Measurements from ENCODE around the gene RGS3.
"Not testable (repeated sequence)": the region's sequence is repeated elsewhere in the genome, so short reads cannot be mapped to it uniquely, and the experiment has no call there.

The RGS3 gene

DNA sequence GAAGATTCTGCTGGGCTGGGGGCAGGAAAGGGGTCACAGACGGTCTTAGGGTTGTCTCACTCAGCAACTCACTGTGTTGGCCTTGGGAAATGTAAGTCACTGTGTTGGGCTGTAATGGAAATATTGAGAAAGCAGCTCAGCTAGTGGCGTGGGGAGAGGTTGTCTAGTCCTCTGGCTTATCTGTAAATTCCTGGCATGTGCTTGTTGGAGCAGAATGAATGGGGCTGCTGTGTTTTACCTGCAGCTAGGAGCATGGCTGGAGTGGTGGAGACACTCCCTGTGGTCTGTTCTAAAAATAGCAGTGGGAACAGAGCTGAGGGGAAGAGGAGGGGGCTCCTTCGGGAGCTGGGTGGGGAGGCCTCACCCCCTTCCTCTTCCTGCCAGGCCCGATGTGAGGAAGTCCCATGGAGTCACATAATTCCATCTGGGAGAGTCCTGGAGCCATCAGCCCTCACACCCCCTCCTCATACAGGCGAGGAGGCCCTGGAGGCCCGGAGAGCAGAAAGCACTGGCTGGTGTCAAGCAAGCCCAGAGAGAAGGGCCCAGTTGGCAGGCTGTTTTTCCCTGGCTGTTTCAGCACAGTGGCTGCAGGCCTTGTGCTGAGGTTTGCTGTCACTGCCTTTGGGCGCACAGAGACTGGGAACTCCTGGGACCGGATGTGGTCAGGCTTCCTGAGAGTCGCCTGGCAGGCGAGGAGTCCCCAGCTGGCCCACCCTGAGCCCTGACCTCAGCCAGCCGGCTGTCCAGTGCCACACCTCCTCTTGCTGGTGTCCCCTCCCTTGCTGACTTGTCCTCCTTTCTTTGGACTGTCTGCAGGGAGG is 84.9 kb downstream of the RGS3 start:
- no peak for DNase-seq (ENCODE audit: low read depth)

GRCh38 chr9:113549892-113550291 is 86.4 kb downstream of the RGS3 start:
- not testable (repeated sequence) for DNase-seq (ENCODE audit: low read depth)

DNA sequence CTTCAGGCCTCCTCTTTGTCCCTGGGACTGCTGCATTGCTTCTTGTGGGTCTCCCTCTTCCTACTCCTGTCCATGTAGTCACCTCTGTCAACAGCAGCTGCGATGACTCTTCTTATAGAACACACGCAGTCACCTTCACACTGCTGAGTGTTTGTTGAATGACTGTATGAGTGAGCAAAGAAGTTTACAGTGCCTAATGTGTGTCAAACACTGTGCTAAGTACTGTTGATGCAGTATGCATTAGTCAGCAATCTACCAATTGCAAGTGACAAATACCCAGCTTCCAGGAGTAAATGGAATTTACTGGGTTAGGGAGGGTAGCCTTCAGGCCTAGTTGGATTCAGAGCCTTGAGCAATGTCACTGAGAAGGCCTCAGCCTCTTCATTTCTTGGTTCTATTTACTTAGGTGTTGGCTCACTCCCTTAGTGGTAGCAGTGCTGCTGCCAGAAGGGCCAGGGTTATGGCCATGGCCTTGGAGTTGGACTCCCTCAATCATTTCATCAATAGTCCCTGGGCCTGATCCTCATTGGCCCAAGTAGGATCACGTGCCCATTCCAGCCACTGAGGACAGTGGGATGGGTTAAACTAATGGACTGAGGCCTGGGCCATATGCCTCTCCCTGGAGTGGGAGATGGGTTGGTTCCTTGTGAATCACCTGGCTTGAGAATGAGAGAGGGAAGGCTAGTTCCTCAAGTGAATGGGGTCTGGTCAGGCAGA is 93.5 kb downstream of the RGS3 start:
- no peak for DNase-seq (ENCODE audit: low read depth)

- no peak for DNase-seq (ENCODE audit: low read depth)
Measured at GRCh38 chr9:113558632-113559502, 95.3 kb downstream of the RGS3 start.

DNA sequence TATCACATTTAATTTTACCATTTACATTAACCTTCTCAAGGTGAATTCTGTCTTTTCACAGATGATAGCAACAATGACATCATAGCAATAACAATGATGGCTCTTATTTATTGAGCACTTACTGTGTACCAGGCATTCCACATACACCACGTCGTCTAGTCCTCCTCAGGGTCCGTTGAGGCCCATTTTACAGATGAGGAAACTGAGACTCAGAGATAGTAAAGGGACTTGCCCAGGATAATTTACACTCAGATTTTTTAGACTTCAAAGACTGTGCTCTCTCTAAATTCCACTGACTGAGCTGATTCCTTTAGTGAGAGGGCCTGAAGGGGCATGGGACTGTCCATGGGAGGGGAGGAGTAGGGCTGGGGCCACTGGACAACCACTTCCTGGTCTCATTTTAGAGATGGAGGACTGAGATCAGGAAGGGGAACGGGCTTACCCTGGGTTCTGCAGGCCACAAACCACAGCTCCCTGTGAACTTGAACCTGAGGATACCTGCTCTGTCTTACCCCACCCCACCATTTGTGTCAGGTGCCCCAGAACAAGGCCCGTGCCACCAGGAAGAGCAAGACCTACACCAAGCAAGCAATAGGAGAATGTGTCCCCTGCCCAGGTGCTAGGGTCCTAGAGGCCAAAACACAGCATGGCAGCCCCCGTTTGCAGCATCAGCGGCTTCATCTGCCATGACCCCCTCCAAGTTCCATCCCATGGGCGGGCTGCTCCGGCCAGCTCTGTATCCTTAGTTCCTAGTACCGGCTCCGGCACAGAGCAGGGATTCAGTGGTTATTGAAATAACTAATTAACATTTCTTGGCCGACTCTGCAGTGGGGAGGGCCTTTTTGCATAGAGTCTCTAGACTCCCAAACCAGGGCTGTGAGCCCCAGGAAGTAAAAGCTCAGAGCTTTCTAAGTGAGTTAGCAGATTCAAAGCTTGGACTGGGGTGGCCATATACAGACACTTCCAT is 96.6 kb downstream of the RGS3 start:
- no peak for DNase-seq (ENCODE audit: low read depth)

DNA sequence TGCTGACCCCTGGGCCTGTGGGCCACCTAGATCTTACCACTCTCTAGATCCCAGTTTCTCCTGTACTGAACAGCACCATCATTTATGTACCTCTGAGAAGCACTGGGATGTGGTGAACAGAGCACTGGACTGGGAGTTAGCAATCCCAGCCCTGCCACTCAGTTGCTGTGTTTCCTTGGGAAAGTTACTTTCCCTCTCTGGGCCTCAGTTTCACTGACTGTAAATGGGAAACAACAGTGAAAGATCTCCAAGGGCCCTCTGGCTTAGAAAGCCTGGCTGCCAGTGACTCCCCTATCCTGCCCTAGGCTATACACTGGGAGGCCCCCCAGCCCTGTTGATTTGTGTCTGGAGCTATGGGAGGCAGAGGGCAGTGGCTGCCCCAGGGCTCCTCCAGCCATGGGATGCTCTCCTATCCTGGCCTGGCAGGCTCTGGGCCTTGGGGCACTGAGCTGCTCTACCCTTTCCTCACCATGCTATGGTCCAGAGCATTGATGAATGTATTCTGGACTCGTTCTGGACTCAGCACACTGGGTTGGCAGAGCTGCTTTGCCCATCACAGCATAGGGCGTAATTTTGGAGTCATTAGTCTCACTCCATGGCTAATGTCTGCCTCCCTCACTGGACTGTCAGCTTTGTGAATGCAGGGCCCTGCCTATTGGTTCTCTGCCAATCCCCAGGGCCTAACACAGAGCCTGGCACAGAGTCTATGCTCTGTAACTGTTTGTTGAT is 99.3 kb downstream of the RGS3 start:
- no peak for DNase-seq (ENCODE audit: low read depth)

DNA sequence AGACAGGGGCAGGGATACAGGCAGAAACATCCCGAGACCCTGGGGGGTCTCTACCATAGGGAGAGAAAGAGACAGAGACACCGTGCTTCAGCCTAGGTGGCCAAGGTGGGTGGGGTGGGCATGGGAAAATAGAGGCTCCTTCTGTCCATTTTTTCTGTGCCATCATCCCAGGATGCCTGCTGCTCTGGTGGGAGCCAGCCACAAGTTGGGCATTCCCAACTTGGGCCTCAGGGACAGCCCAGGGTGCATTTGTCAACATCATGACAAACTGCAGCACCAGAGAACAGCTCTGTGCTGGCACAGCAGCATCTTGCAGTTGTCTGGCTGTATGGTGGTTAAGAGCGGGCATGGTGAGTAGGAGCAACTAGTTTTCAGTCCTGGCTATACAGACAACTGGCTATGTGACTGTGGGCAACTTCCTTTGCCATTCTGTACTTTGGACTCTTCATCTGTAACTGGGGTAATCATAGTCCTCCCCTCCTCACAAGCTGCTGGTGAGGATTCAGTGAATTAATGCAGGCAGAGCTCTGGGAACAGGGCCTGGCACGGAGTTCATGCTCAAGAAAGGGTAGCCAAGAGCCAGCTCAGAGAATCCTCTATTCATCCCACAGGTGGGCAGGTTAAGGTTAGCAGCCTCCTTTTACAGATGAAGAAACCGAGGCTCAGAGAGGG is 100.4 kb downstream of the RGS3 start:
- no peak for DNase-seq (ENCODE audit: low read depth)

DNA sequence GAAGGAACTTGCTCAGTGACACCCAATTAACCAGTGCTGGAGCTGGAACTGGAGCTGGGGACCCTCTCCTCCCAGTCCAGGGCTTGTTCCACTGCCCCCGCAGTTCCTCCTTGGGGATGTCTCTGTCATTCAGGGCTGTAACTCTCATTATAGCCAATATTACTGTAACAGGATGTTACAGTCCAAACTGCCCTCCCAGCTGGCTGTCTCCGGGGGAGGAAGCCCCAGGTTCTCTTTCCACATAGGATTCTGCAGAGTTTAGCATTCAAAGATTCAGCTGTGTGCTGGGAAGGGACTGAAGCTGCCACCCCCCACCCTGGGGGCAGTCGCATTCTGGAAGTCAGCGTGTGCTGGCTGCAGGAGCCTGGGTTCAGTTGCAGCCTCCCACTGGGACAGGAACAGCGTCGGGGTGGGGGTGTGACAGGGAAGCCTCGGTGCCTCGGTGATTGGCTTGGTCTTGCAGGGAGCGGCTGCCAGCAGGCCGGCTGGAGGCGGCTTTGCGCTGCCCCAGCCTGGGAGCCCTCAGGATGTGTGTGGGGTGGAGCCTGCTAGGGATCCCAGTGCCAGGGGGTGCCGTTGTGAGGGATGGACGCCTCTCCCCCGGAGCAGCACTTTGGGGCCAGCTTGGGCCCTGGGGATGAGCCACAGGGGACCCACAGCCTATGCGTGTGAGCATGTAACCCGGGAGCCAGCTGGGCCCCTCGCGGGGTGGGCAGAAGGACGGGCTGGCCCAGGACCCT is 101.1 kb downstream of the RGS3 start:
- no peak for DNase-seq (ENCODE audit: low read depth)

- DNase-seq (ENCODE audit: low read depth) = no peak
Measured at GRCh38 chr9:113566016-113566711, 102.6 kb downstream of the RGS3 start.

DNA sequence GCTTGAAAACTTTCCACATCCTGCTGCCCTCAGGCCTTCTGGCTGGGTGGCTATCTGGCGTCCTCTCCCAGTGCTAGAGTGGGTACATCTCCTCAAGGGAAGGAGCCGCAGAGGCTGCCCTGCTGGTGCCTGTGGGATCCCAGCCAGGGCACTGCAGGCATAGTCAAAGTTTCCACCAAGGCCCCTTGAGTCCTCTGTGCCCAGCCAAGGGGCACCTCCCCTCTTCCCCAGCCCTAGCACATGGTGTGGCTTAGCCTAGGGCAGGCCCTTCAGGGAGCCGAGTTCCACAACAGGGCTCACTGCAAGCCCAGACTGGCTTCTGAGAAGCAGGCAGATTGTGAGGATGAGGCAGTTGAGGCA is 103.2 kb downstream of the RGS3 start:
- DNase-seq (ENCODE audit: low read depth) = no peak

- DNase-seq (ENCODE audit: low read depth) = no peak
Measured at GRCh38 chr9:113567361-113568080, 104.0 kb downstream of the RGS3 start.

- no peak for DNase-seq (ENCODE audit: low read depth)
Measured at GRCh38 chr9:113568081-113568435, 104.5 kb downstream of the RGS3 start.

DNA sequence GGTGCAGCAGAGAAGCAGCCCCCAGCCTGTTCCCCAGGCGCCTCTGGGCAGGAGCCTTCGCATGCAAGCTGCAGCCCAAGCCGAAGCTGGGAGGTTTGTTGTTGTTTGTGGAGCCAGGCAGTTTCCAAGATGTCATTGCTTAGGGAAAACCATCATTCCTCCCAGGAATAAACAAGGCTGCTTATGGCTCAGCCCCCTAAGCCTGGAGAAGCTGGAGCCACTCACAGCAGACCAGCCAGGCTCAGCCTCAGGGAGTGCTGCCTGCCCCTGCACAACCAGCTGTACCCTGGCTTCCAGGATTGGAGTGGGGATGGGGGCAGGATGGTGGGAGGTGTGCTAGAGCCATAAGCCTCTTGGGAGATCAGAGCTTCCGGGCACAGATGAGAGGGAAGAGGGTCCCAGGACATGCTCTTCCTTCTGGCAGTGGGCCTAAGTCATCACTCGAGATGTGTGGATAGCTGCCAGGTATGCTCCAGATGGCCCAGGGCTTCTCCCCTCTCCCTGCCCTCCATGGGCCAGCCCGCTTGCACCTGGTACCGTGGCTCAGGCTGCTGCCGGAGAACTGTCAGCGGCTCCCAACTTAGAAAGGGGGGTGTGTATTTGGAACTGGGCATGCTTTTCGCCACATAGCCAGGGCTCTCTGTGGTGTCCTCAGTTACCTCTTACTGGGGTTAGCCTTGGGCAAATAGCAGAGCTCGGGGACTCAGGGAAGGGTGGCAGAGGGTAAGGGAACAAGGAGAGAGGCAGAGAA is 105.2 kb downstream of the RGS3 start:
- DNase-seq (ENCODE audit: low read depth) = no peak

DNA sequence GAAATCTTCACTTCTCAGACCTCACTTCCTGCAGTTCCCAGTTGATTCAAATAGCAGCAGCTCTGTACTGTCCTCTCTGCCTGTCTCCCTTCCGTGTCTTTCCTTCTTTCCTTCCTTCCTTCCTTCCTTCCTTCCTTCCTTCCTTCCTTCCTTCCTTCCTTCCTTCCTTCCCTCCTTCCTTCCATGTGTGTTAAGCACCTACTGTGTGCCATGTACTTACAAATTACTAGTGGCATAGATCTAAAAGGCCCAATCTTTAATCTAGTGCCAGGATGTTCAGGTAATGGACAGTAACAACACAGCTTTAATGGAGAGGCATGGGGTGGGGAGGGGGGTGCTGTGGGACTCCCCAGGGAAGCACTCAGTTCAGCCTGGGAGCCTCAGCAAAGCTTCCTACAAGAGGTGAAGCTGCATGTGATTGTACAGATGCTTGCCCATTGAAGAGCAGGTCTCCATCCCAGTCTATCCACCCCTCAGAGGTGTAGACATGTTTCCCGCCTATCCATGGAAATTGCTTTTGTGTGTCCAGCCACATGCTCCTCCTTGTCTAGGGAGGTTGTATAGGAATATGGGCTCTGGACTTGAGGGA is 106.0 kb downstream of the RGS3 start:
- no peak for DNase-seq (ENCODE audit: low read depth)

GRCh38 chr9:113570106-113570505 is 106.6 kb downstream of the RGS3 start:
- no peak for DNase-seq (ENCODE audit: low read depth)

- no peak for DNase-seq (ENCODE audit: low read depth)
Measured at GRCh38 chr9:113570749-113571711, 107.5 kb downstream of the RGS3 start.
